HUES6 (cell line): ENCODE measurements around the gene ARID1B.

ENCODE experiments used
- H3K27ac ChIP-seq: 2 replicates; pipeline ENCODE4 v1.7.0; 2013; ENCODE audit warnings: low read depth, mild to moderate bottlenecking, low read length, inconsistent platforms
- H3K27me3 ChIP-seq: 2 replicates; pipeline ENCODE4 v1.6.1; 2013; ENCODE audit warnings: low read length; ENCODE audit not compliant: control insufficient read depth, insufficient read depth
- H3K36me3 ChIP-seq: 2 replicates; pipeline ENCODE4 v1.6.1; 2013; ENCODE audit warnings: low read length; ENCODE audit not compliant: control insufficient read depth, insufficient read depth
- H3K4me1 ChIP-seq: 2 replicates; pipeline ENCODE4 v1.6.1; 2013; ENCODE audit warnings: low read length; ENCODE audit not compliant: control insufficient read depth, insufficient read depth
- H3K4me3 ChIP-seq: 2 replicates; pipeline ENCODE4 v1.5.1; 2013; ENCODE audit warnings: low read depth, low read length
- H3K9ac ChIP-seq: one replicate; pipeline ENCODE4 v1.6.1; 2013; ENCODE audit warnings: mild to moderate bottlenecking, low read length
- H3K9me3 ChIP-seq: 2 replicates; pipeline ENCODE4 v1.6.1; 2013; ENCODE audit warnings: low read depth, low read length; ENCODE audit not compliant: control insufficient read depth, insufficient read depth

The ARID1B gene

DNA sequence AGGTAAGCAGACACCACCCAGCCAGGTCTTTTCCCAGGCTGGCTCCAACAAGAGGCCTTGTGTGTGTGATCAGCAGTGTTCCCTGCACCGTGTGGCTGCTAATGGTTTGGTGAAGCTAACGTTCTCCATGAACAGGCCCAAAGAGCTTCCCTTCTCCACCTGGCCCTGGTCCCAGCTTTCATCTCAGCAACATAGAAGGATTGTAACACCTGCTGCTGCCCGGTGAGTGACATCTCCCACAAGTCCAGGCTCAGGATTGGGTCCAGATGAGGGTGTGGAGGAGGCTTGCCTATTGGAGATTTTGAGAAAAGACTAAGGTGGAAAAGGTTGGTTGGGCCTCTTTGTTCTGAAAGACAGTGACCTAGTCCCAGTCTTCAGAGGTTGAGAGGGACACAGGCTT, 456.5 kb downstream of the ARID1B start:
- Histone ChIP-seq H3K27ac (no peak overlapping the region), H3K4me1 (peaks cover 21% of the 10 kb centered on the region; the same call in 1 of the 2 replicates), H3K27me3 (peaks cover 68% of the 10 kb centered on the region), H3K36me3 (no peaks in the 10 kb centered on the region), H3K4me3 (no peak overlapping the region), H3K9me3 (no peaks in the 10 kb centered on the region), H3K9ac (no peak overlapping the region)

DNA sequence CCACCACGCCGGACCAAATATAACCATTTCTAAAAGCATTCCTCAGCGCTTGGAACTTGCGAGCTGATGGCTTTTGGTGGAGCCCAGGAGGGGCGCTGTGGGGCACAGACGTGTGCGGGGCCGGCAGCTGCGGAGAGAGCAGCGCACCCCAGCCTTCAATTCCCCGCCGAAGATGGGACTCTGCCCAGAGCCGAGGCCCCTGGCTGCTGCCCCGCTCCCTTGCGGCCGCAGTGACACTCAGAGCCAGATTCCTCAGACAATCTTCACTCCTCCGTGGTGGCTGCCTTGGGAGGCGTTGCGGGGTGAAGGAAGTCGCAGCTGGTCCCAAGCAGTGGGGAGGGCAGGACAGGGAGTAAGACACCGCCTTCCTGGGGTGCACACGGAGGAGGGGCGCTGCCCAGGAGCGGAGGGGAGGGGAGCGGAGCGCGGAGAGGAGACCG, 458.4 kb downstream of the ARID1B start:
- Histone ChIP-seq H3K27ac (no peak overlapping the region), H3K9me3 (no peaks in the 10 kb centered on the region), H3K27me3 (peaks cover 76% of the 10 kb centered on the region), H3K4me1 (peaks cover 21% of the 10 kb centered on the region), H3K36me3 (no peaks in the 10 kb centered on the region), H3K4me3 (peak overlapping the region; percentile 80), H3K9ac (peak overlapping the region; percentile 5)

DNA sequence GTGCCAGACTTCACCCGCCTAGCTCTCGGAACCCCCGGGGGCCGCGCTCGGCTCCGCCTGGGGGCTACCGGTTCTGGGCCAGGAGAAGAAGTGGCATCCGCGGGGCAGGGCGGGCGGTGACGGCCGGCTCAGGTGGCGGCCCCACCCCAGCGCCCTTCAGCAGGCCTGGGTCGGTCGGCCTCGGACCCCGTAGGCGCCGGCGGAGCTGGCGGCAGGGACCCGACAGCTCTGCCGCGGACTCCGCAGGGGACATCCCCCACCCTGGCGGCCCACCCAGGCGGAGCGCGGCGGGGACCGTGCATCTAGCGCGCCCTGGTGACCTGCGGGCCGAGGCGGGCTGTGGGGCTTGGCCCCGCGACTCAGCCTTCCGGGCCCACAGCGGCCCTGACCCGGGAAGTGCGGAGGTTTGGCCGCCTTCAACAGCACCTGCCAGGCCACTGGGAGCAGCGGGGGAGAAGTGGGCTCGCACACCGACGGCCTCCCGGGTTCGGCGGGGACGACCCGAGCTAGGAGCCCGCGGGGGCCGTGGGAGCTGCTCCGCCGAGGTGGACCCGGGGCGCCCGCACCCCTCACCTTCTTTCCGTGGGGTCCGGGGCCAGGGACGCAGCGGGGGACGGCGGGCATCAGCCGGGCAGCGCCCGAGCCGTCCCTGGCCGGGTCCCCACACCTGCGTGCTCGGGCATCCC, 459.0 kb downstream of the ARID1B start:
- H3K27ac ChIP-seq, result no peak overlapping the region
- H3K4me1 ChIP-seq, result peaks cover 21% of the 10 kb centered on the region
- H3K36me3 ChIP-seq, result no peaks in the 10 kb centered on the region
- peaks cover 73% of the 10 kb centered on the region for H3K27me3 ChIP-seq
- peak overlapping the region; percentile 80 for H3K4me3 ChIP-seq
- peak overlapping the region; percentile 5 for H3K9ac ChIP-seq
- H3K9me3 ChIP-seq, result no peaks in the 10 kb centered on the region

DNA sequence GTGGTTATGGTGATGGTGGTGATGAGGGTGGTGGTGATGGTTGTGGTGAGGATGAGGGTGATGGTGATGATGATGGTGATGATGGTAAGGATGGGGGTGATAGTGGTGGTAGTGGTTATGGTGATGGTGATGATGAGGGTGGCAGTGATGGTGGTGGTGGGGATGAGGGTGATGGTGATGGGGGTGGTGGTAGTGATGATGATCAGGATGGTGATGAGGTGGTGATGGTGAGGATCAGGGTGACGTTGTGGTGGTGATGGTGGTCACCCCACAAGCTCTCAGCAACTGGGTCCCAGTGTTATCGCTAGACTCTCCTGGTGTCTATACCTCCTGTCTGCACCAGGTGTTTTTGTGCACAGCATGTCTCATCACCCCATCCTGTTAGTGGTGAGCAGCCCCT, 461.2 kb downstream of the ARID1B start:
- no peaks in the 10 kb centered on the region for H3K36me3 ChIP-seq
- no peak overlapping the region for H3K4me3 ChIP-seq
- H3K9me3 ChIP-seq, result peaks cover 4% of the 10 kb centered on the region; the same call in 1 of the 2 replicates
- H3K27ac ChIP-seq, result no peak overlapping the region
- peaks cover 60% of the 10 kb centered on the region for H3K27me3 ChIP-seq
- H3K9ac ChIP-seq, result no peak overlapping the region
- H3K4me1 ChIP-seq, result peaks cover 21% of the 10 kb centered on the region

DNA sequence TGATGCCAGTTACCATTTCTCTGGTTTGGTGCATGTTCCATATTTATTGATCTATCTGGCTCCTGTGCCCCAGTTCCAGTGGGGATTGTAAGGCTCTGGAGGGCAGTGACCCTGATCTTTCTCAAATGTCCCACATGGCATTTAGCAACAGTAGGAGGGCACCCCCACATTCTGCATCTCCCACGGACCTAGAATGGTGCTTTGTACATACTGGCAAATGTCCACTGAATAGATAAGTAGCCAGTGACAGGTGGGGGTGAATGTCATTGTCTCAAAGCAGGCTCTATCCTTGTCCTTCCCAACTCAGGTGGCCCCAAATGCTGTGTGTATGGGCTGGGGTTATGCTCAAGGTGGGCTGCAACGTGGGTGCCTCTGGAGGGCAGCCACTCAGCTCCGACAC, 462.0 kb downstream of the ARID1B start:
- no peak overlapping the region for H3K9ac ChIP-seq
- peaks cover 4% of the 10 kb centered on the region; the same call in 1 of the 2 replicates for H3K9me3 ChIP-seq
- H3K27ac ChIP-seq, result no peak overlapping the region
- peaks cover 52% of the 10 kb centered on the region for H3K27me3 ChIP-seq
- no peaks in the 10 kb centered on the region for H3K36me3 ChIP-seq
- H3K4me1 ChIP-seq, result peaks cover 21% of the 10 kb centered on the region
- no peak overlapping the region for H3K4me3 ChIP-seq

DNA sequence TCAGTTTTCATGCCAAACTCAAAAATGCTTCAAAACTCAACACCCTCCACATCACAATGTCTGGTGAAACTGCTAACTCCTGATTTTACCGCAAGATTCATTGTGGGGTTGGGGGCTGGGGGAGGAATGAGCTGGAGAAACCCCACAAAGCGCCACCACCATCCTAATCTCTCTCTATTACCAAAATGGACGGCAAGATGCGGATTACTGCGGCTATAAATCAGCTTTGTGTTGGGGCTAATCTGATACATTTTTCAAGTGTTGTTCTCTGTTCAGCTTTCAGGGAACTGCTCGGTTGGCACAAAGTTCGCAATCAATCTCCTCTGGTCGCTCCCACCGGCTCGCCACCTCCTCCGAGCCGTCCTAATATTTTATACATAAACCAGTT, 462.5 kb downstream of the ARID1B start:
- Histone ChIP-seq H3K36me3 (no peaks in the 10 kb centered on the region), H3K4me3 (no peak overlapping the region), H3K27me3 (peaks cover 47% of the 10 kb centered on the region), H3K27ac (no peak overlapping the region), H3K9me3 (peaks cover 4% of the 10 kb centered on the region; the same call in 1 of the 2 replicates), H3K9ac (no peak overlapping the region), H3K4me1 (peaks cover 21% of the 10 kb centered on the region)

DNA sequence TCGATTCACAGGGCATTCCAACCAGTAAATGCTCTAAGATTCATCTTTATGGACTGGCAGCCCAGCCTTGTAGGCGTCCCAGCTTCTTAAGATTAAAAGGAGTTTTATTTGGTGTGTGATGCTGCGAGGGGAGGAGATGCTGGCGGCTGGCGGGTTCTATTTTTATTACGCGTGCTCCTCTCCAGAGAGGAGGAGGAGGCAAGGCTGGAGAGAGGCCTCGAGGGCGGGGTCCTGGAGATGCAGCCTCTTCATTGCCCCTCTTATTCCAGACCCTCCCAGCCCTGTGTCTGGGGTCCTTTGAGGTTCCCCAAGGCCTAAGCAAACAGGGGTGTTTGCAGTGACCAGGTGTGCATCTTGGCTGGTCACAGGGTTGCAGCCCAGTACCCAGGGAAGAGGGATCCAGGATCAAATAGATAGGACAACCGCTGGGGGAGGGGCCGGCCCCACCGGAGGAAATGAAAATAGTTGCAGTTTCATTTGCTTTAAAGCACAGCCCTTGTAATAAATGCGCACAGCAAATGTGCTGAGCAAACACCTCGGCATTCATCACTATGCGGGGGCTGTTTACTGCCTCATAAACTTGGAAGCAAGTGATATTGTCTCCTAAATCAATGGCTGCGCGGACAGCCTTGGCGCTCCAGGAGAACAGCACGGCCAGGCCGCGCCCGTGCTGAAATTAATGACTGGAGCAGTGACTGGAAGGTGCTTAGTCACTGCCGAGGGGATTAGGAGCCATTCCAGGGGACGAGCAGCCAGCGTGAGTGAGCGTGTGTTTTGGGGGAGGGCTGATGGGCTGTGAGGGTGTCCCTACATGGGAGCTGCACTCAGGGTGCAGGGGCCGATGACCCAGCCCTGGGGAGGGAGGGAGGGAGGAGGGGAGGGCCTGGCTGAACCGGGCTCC, 463.1 kb downstream of the ARID1B start:
- H3K4me1 ChIP-seq, result peaks cover 21% of the 10 kb centered on the region
- H3K27ac ChIP-seq, result no peak overlapping the region
- H3K9me3 ChIP-seq, result peaks cover 4% of the 10 kb centered on the region; the same call in 1 of the 2 replicates
- H3K27me3 ChIP-seq, result peaks cover 41% of the 10 kb centered on the region
- no peak overlapping the region for H3K4me3 ChIP-seq
- H3K36me3 ChIP-seq, result no peaks in the 10 kb centered on the region
- no peak overlapping the region for H3K9ac ChIP-seq

DNA sequence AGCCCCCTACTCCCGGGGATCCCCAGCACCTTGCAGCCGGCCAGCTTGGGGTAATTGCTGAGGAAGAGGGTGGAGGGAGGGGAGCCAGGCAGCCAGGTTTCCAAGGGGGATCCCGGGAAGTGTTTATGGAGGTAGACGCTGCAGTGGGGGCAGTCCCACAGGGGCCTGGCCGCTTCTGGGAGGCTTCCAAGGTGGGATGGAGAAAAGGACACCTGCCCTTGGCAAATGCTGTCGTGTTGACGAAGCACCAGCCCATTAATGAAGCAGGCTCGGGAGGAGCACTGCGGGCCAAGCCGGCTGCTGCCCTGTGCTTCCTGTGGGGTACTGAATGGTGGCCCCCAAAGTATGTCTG, 463.8 kb downstream of the ARID1B start:
- Histone ChIP-seq H3K9me3 (peaks cover 4% of the 10 kb centered on the region; the same call in 1 of the 2 replicates), H3K27ac (no peak overlapping the region), H3K4me3 (no peak overlapping the region), H3K36me3 (no peaks in the 10 kb centered on the region), H3K9ac (no peak overlapping the region), H3K27me3 (peaks cover 35% of the 10 kb centered on the region), H3K4me1 (peaks cover 21% of the 10 kb centered on the region)

DNA sequence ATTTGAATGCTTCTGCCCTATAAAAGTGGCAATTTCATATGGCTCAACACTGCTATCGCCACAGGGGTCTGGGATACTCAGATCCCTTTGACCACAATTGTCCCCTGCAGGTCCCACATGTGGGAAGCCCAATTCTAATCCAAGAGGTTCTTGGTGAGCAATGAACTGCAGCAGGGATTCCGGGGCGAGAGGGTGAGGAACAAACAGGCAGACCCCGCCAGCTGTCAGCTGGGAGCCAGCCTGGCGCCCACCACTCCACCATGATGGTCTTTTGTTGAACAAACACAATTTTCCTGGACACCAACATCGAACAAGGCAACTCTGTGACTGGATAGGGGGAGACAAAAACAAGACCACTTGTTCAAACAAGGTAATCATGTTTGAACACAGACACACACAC, 465.6 kb downstream of the ARID1B start:
- no peak overlapping the region for H3K27ac ChIP-seq
- H3K9ac ChIP-seq, result no peak overlapping the region
- peaks cover 4% of the 10 kb centered on the region; the same call in 1 of the 2 replicates for H3K9me3 ChIP-seq
- peaks cover 11% of the 10 kb centered on the region for H3K4me1 ChIP-seq
- no peaks in the 10 kb centered on the region for H3K36me3 ChIP-seq
- no peak overlapping the region for H3K4me3 ChIP-seq
- H3K27me3 ChIP-seq, result peaks cover 16% of the 10 kb centered on the region

DNA sequence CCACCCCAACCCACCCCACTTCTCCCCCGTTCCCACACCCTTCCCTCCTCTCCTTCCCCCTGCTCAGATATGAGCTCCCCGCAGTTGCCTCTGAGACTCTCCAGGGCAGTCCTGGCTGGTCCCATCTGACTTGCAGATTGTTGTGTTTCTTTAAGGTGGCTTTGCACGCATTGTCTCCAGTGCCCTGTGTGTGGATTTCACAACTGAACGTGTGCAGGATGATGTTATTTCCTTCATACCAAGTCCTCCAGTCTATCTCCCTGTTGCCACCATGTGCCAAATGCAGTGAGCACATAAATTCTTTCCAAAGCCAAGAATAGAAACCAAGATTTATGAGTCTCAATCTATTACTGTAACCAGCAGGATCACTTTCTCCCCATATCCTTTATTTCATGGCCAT, 467.0 kb downstream of the ARID1B start:
- no peaks in the 10 kb centered on the region for H3K36me3 ChIP-seq
- peaks cover 11% of the 10 kb centered on the region; the same call in 1 of the 2 replicates for H3K9me3 ChIP-seq
- H3K27ac ChIP-seq, result no peak overlapping the region
- H3K27me3 ChIP-seq, result 0 out of 2 replicates have a peak, but pooled peaks cover 2% of the 10 kb centered on the region
- H3K4me1 ChIP-seq, result peaks cover 11% of the 10 kb centered on the region
- H3K9ac ChIP-seq, result no peak overlapping the region
- no peak overlapping the region for H3K4me3 ChIP-seq

DNA sequence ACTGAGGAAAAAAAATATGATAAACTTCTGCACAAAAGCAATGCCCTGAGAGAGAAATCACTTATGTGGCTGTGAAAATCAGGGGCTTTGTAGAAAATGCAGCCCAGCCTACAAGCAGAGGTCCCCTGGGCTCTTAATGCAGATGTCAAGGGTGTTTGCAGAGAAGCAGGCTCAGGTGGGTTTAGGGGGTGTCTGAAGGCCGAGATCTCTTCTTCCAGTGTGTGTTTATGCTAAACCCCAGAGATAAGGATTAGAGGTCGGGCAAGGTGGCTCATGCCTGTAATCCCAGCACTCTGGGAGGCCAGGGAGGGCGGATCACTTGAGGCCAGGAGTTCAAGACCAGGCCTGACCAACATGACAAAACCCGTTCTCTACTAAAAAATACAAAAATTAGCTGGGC, 467.6 kb downstream of the ARID1B start:
- no peaks in the 10 kb centered on the region for H3K27me3 ChIP-seq
- H3K9ac ChIP-seq, result no peak overlapping the region

More for the DNA sequence above, 467.6 kb downstream of the ARID1B start:
- Histone ChIP-seq H3K36me3 (no peaks in the 10 kb centered on the region), H3K9me3 (peaks cover 11% of the 10 kb centered on the region; the same call in 1 of the 2 replicates), H3K4me1 (peaks cover 9% of the 10 kb centered on the region), H3K27ac (no peak overlapping the region), H3K4me3 (no peak overlapping the region)
